Epithelial cell of proximal tubule (primary cell): Measurements from ENCODE around the gene ZNF232. TPM values are rescaled to one million over a fixed set of nuclear protein-coding genes. Genes with fewer than 3 reads are reported as not detected.
"Not testable (repeated sequence)": the region's sequence is repeated elsewhere in the genome, so short reads cannot be mapped to it uniquely, and the experiment has no call there.

Source experiments
- DNase-seq: peaks from one replicate; pipeline ENCODE4 v3.0.0-alpha.2; 2011; ENCODE audit warnings: low read depth
- H3K4me3 ChIP-seq: 2 replicates; pipeline ENCODE4 v1.5.1; 2011; ENCODE audit warnings: low read depth, mild to moderate bottlenecking, low read length
- CTCF ChIP-seq: conservative IDR thresholded peaks from 2 replicates; pipeline ENCODE4 v1.5.1; 2012; ENCODE audit warnings: low read depth, mild to moderate bottlenecking, low read length
- total RNA-seq: library from RNA; depleted of rRNA; stranded (reverse); fragments of >200 nt; gene quantifications from 2 replicates; pipeline ENCODE4 v1.2.3, GENCODE V29; 2015

Gene ZNF232
- total RNA-seq, 1 donor from 2014 or later, result 5.4 TPM

- TF ChIP-seq CTCF, result no peak
- no peak overlapping the region for H3K4me3 ChIP-seq
- no peak for DNase-seq
Measured at GRCh38 chr17:5135726-5136579, 24.3 kb upstream of the ZNF232 start.

GRCh38 chr17:5135131-5135712, 23.5 kb upstream of the ZNF232 start:
- H3K4me3 ChIP-seq, DNase-seq: not testable (repeated sequence)

GRCh38 chr17:5134571-5134970, 22.9 kb upstream of the ZNF232 start:
- not testable (repeated sequence) for DNase-seq, H3K4me3 ChIP-seq

- H3K4me3 ChIP-seq, DNase-seq: not testable (repeated sequence)
Measured at GRCh38 chr17:5133961-5134360, 22.3 kb upstream of the ZNF232 start.

GRCh38 chr17:5133311-5133710, 21.6 kb upstream of the ZNF232 start:
- no peak for TF ChIP-seq CTCF
- DNase-seq, result no peak
- no peak overlapping the region for H3K4me3 ChIP-seq

GRCh38 chr17:5132503-5133225, 21.0 kb upstream of the ZNF232 start:
- DNase-seq, result not testable (repeated sequence)

GRCh38 chr17:5131799-5132502, 20.3 kb upstream of the ZNF232 start:
- H3K4me3 ChIP-seq, DNase-seq: not testable (repeated sequence)

More at GRCh38 chr17:5132503-5133225, 21.0 kb upstream of the ZNF232 start:
- not testable (repeated sequence) for H3K4me3 ChIP-seq

- no peak overlapping the region for H3K4me3 ChIP-seq
- no peak for DNase-seq
- TF ChIP-seq CTCF, result no peak
Measured at GRCh38 chr17:5131146-5131715, 19.6 kb upstream of the ZNF232 start.

GRCh38 chr17:5130687-5131086, 19.0 kb upstream of the ZNF232 start:
- H3K4me3 ChIP-seq, DNase-seq: not testable (repeated sequence)

- DNase-seq, H3K4me3 ChIP-seq: not testable (repeated sequence)
Measured at GRCh38 chr17:5130261-5130660, 18.6 kb upstream of the ZNF232 start.

GRCh38 chr17:5129770-5130169, 18.1 kb upstream of the ZNF232 start:
- H3K4me3 ChIP-seq, DNase-seq: not testable (repeated sequence)
